ENCODE data around the gene BCAS1.

DNA sequence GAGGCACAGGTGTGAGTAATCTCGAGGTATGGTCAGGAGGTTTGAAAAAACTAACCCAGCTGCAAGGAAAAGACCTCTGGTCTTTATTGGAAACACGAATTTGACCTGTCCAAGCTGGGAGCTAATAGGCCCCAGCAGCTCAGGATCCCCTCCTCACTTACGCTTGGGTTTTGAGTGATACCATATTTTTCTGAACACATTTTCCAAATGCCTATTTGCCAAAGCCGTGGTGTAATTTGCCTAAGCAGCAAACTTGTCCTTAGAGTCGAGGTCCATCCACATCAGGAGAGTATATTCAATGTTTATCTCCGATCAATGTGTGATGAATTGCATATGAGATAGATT lies 128.0 kb downstream of the BCAS1 start:
- TF ChIP-seq, protein P1, sequence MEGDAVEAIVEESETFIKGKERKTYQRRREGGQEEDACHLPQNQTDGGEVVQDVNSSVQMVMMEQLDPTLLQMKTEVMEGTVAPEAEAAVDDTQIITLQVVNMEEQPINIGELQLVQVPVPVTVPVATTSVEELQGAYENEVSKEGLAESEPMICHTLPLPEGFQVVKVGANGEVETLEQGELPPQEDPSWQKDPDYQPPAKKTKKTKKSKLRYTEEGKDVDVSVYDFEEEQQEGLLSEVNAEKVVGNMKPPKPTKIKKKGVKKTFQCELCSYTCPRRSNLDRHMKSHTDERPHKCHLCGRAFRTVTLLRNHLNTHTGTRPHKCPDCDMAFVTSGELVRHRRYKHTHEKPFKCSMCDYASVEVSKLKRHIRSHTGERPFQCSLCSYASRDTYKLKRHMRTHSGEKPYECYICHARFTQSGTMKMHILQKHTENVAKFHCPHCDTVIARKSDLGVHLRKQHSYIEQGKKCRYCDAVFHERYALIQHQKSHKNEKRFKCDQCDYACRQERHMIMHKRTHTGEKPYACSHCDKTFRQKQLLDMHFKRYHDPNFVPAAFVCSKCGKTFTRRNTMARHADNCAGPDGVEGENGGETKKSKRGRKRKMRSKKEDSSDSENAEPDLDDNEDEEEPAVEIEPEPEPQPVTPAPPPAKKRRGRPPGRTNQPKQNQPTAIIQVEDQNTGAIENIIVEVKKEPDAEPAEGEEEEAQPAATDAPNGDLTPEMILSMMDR (IDR thresholded peaks at IDR 0.05 in 4 of 5, conservative IDR thresholded peaks at IDR 0.05 in 1 of 5) = no peak
- no peak for TF ChIP-seq POLR2A (IDR thresholded peaks at IDR 0.05)
